ENCODE data around the gene MAGEA8. TPM values are rescaled to one million over a fixed set of nuclear protein-coding genes. Genes with fewer than 3 reads are reported as not detected.
"Not testable (repeated sequence)": the region's sequence is repeated elsewhere in the genome, so short reads cannot be mapped to it uniquely, and the experiment has no call there.

MAGEA8 gene
- total RNA-seq, 1 donor from 2014 or later = not detected

GRCh38 chrX:149928635-149929034 is 47.7 kb downstream of the MAGEA8 start:
- not testable (repeated sequence) for H3K27ac Mint-ChIP-seq (ENCODE audit: unreplicated experiment); H3K36me3 Mint-ChIP-seq (ENCODE audit: low read depth, unreplicated experiment); H3K4me1 Mint-ChIP-seq (ENCODE audit: unreplicated experiment); H3K4me3 Mint-ChIP-seq (ENCODE audit: unreplicated experiment); H3K9me3 Mint-ChIP-seq (ENCODE audit: unreplicated experiment); DNase-seq (ENCODE audit: low spot score); H3K27me3 Mint-ChIP-seq (ENCODE audit: unreplicated experiment)

GRCh38 chrX:149929400-149929799 is 48.4 kb downstream of the MAGEA8 start, which contains the start of gene HSFX4:
Gene HSFX4, plus strand, starts transcription at chrX:149929573. Its CDS starts 72 bp downstream, at chrX:149929645.
- not testable (repeated sequence) for H3K4me1 Mint-ChIP-seq (ENCODE audit: unreplicated experiment); DNase-seq (ENCODE audit: low spot score); H3K9me3 Mint-ChIP-seq (ENCODE audit: unreplicated experiment); H3K4me3 Mint-ChIP-seq (ENCODE audit: unreplicated experiment); H3K27ac Mint-ChIP-seq (ENCODE audit: unreplicated experiment); H3K36me3 Mint-ChIP-seq (ENCODE audit: low read depth, unreplicated experiment); H3K27me3 Mint-ChIP-seq (ENCODE audit: unreplicated experiment)

GRCh38 chrX:149931355-149931754 is 50.4 kb downstream of the MAGEA8 start:
- H3K9me3 Mint-ChIP-seq (ENCODE audit: unreplicated experiment); DNase-seq (ENCODE audit: low spot score); H3K27me3 Mint-ChIP-seq (ENCODE audit: unreplicated experiment); H3K27ac Mint-ChIP-seq (ENCODE audit: unreplicated experiment); H3K4me1 Mint-ChIP-seq (ENCODE audit: unreplicated experiment); H3K4me3 Mint-ChIP-seq (ENCODE audit: unreplicated experiment); H3K36me3 Mint-ChIP-seq (ENCODE audit: low read depth, unreplicated experiment): not testable (repeated sequence)

- not testable (repeated sequence) for H3K4me3 Mint-ChIP-seq (ENCODE audit: unreplicated experiment); H3K36me3 Mint-ChIP-seq (ENCODE audit: low read depth, unreplicated experiment); DNase-seq (ENCODE audit: low spot score)
Observed at GRCh38 chrX:149932150-149932549, 51.2 kb downstream of the MAGEA8 start.

GRCh38 chrX:149932970-149933369 is 52.0 kb downstream of the MAGEA8 start:
- H3K27me3 Mint-ChIP-seq (ENCODE audit: unreplicated experiment); H3K36me3 Mint-ChIP-seq (ENCODE audit: low read depth, unreplicated experiment); H3K9me3 Mint-ChIP-seq (ENCODE audit: unreplicated experiment); H3K4me3 Mint-ChIP-seq (ENCODE audit: unreplicated experiment); DNase-seq (ENCODE audit: low spot score); H3K27ac Mint-ChIP-seq (ENCODE audit: unreplicated experiment); H3K4me1 Mint-ChIP-seq (ENCODE audit: unreplicated experiment): not testable (repeated sequence)

More at GRCh38 chrX:149932150-149932549, 51.2 kb downstream of the MAGEA8 start:
- H3K4me1 Mint-ChIP-seq (ENCODE audit: unreplicated experiment); H3K27ac Mint-ChIP-seq (ENCODE audit: unreplicated experiment); H3K9me3 Mint-ChIP-seq (ENCODE audit: unreplicated experiment); H3K27me3 Mint-ChIP-seq (ENCODE audit: unreplicated experiment): not testable (repeated sequence)

GRCh38 chrX:149933547-149933946 is 52.6 kb downstream of the MAGEA8 start:
- not testable (repeated sequence) for DNase-seq (ENCODE audit: low spot score); H3K9me3 Mint-ChIP-seq (ENCODE audit: unreplicated experiment); H3K27ac Mint-ChIP-seq (ENCODE audit: unreplicated experiment); H3K27me3 Mint-ChIP-seq (ENCODE audit: unreplicated experiment); H3K36me3 Mint-ChIP-seq (ENCODE audit: low read depth, unreplicated experiment); H3K4me1 Mint-ChIP-seq (ENCODE audit: unreplicated experiment); H3K4me3 Mint-ChIP-seq (ENCODE audit: unreplicated experiment)

Other genes starting within 250 kb of the MAGEA8 start
- 98.7 TPM for gene TMEM185A, start 249.4 kb upstream of the MAGEA8 start, total RNA-seq (ENCODE audit: unreplicated experiment)
- gene MAGEA11, start 169.1 kb upstream of the MAGEA8 start, total RNA-seq (ENCODE audit: unreplicated experiment) = not detected
- gene HSFX1, start 107.1 kb upstream of the MAGEA8 start, total RNA-seq (ENCODE audit: unreplicated experiment) = 5.5 TPM
- gene MAGEA9, start 99.3 kb upstream of the MAGEA8 start, total RNA-seq (ENCODE audit: unreplicated experiment) = not detected
- gene HSFX4, start 48.4 kb downstream of the MAGEA8 start, total RNA-seq (ENCODE audit: unreplicated experiment) = not detected
- 118 TPM for gene EOLA2, start 57.3 kb downstream of the MAGEA8 start, total RNA-seq (ENCODE audit: unreplicated experiment)

Measured in endothelial cell (in vitro differentiated cells).